Measurements from ENCODE around the gene CPEB1.

Gene CPEB1

DNA sequence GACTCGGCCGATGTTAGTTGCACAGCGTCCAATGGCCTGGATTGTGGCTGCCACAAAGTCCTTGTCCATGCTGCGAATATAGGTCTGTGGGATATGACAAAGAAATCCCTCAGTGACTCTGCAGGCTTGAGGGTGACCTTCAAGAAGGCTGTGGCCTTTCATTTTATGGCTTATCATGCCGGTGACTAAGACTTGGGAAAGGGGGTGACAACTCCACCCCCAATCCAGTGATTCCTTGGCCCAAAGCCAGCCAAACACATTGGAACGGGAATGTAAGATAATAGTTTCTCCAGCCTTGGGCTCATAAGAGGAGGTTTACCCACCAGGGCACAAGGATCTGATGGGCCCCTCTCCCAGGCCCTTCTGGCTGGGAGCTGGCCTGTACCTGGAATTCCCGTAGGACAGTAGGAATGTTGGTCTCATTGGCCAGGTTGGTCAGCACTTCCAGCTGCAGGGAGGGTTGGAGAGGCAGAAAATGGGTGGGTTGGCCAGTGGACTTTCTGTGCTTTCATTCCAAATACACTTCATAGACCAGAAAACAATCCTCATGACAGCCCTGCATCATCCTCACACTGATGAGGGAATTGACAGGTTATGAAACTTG, 30.7 kb upstream of the CPEB1 start:
- H3K27ac ChIP-seq, result no peak overlapping the region
- TF ChIP-seq, protein P1, sequence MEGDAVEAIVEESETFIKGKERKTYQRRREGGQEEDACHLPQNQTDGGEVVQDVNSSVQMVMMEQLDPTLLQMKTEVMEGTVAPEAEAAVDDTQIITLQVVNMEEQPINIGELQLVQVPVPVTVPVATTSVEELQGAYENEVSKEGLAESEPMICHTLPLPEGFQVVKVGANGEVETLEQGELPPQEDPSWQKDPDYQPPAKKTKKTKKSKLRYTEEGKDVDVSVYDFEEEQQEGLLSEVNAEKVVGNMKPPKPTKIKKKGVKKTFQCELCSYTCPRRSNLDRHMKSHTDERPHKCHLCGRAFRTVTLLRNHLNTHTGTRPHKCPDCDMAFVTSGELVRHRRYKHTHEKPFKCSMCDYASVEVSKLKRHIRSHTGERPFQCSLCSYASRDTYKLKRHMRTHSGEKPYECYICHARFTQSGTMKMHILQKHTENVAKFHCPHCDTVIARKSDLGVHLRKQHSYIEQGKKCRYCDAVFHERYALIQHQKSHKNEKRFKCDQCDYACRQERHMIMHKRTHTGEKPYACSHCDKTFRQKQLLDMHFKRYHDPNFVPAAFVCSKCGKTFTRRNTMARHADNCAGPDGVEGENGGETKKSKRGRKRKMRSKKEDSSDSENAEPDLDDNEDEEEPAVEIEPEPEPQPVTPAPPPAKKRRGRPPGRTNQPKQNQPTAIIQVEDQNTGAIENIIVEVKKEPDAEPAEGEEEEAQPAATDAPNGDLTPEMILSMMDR (conservative IDR thresholded peaks at IDR 0.05), result no peak

DNA sequence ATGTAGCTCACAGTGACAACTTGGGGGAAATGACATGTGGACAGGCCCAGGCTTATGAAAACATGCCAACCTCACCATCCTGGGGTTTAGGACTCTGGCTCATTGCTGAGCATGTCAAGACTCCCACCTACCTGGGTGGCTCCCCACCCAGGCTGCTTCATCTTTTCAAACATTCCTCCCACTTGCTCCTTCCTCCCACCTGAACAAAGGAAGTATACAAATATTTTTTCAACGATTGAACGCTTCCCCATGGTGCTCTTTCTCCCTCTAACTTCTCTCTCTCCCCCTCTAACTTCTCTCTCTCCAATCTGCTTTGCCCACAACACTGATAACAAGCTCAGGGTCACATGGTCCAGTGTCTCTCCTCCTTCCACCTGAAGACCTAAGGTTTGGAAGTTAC, 27.7 kb upstream of the CPEB1 start:
- TF ChIP-seq, protein P1 (conservative IDR thresholded peaks at IDR 0.05), result no peak
- no peak overlapping the region for H3K27ac ChIP-seq

DNA sequence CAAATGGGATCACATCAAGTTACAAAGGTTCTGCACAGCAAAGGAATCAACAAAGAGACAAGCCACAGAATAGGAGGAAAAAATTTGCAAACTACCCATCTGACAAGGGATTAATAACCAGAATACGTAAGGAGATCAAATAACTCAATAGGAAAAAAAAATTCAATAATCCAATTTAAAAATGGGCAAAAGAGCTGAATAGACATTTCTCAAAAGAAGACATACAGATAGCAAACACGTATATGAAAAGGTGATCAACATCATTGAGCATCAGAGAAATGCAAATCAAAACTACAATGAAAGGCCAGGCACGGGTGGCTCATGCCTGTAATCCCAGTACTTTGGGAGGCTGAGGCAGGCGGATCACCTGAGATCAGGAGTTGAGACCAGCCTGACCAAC, 23.5 kb upstream of the CPEB1 start:
- TF ChIP-seq, protein P1 (conservative IDR thresholded peaks at IDR 0.05), result no peak
- H3K27ac ChIP-seq, result no peak overlapping the region

DNA sequence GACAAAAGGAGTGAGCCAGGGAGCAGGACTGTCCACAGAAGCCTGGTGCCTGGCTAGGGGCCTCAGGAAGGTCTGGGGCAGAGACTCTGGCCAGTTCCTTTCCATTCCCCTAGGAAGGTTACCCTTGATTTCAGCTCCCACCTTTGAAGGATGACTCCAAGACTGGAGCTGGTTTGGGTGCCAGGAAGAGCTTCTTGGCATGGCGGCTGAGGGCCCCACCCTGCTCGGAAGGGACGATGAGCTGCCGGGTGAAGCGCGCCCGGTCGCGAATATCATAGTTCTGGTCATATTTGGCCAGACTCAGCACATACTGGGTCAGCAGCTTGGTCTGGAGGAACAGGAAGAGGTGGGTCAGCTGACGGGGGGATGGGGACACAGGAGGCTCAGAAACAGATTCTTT, 19.4 kb upstream of the CPEB1 start:
- TF ChIP-seq, protein P1 (conservative IDR thresholded peaks at IDR 0.05), result no peak
- H3K27ac ChIP-seq, result no peak overlapping the region

DNA sequence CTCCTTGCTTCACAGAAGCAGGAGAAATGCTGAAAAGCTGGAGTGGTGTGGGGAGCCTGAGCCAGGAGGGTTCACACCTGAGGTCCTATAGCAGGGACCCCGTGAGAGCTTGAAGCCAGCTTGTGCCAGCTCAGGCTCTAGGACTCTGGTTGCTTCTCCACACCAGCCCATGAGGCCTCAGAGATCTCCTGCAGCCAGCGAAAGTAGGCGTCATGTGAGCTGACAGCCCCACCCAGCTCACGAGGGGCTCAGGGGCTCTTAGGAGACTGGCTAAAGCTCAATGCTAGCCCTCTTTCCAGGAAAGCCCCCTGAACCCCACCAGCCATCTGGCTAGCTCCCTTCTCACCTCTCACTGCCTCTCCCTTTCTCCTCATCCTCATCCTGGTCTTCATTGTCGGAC, 16.9 kb upstream of the CPEB1 start:
- TF ChIP-seq, protein P1 (conservative IDR thresholded peaks at IDR 0.05), result no peak
- no peak overlapping the region for H3K27ac ChIP-seq

DNA sequence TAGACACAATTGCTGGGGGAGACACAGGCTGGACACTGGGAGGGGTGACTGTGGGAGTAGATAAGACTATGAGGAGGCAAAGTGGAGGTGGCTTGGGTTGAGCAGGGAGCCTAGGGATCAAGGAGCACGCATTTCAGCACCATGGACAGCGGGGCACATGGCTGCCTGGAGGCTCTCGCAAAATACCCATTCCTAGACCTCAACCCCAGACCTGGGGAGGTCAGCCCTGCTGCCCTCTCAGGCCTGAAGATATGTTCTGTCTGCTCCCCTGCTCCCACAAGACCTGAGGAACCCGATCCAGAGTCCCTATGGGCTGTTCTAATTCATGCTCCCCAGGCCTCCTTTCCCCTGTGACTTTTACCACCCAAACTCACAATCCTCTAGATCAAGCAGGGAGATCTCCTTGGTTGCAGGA, 16.0 kb upstream of the CPEB1 start:
- TF ChIP-seq, protein P1 (conservative IDR thresholded peaks at IDR 0.05), result no peak
- no peak overlapping the region for H3K27ac ChIP-seq

DNA sequence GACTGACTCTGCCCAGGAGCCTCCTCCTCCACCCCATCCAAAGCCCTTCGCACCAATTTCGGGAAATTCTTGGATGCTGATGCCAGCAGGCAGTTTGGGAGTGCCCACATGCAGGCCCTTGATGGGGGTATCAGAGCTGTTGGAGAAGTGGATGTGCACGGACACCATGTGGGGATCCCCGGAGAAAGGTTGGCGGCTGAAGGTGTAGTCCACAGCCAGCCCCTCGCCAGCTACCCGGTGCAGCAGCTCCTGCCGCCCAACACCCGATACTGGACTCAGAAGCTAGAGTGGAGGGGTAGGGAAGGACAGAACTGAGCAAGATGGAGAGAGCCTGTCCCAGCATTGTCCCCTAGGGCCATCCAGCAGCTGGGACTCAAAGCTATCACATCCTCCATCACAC, 15.5 kb upstream of the CPEB1 start:
- H3K27ac ChIP-seq, result no peak overlapping the region

More for the DNA sequence above, 15.5 kb upstream of the CPEB1 start:
- TF ChIP-seq, protein P1 (conservative IDR thresholded peaks at IDR 0.05), result no peak
